NT2/D1 (cell line): ENCODE measurements around the gene PPP2R5C.

Source experiments
- SUZ12 ChIP-seq: IDR thresholded peaks from 2 replicates; pipeline ENCODE4 v1.6.1; 2011; ENCODE audit not compliant: insufficient read length, insufficient read depth; ENCODE audit errors: extremely low read depth
- YY1 ChIP-seq: IDR thresholded peaks from 2 replicates; pipeline ENCODE4 v1.6.1; 2011; ENCODE audit not compliant: insufficient read length, insufficient read depth
- ZNF274 ChIP-seq: IDR thresholded peaks from 2 replicates; pipeline ENCODE4 v1.6.1; 2011; ENCODE audit warnings: mild to moderate bottlenecking, low read depth, low read length

- TF ChIP-seq ZNF274 (no peak), YY1 (no peak), SUZ12 (no peak)
These were observed 29.4 kb upstream of the PPP2R5C start for GRCh38 chr14:101732118-101732517.
